ENCODE results near the gene ISCU. TPM values are rescaled to one million over a fixed set of nuclear protein-coding genes. Genes with fewer than 3 reads are reported as not detected.

ISCU gene
- total and polyA plus RNA-seq, 2 donors (not counting 3 experiments of a cell fraction or from before 2014, with no cell fraction given), result 74.8 to 78.6 TPM

Other genes starting within 250 kb of the ISCU start
- not detected in 2 replicates for gene CMKLR1, start 223.3 kb upstream of the ISCU start, total RNA-seq
- 0.60 and 0.61 TPM in 2 replicates for gene CMKLR1, start 223.3 kb upstream of the ISCU start, polyA plus RNA-seq
- 6.0 and 6.1 TPM in 2 replicates for gene FICD, start 47.3 kb upstream of the ISCU start, total RNA-seq
- 3.0 and 3.9 TPM in 2 replicates for gene FICD, start 47.3 kb upstream of the ISCU start, polyA plus RNA-seq
- gene SART3, start 1.4 kb upstream of the ISCU start, total RNA-seq, result 48.1 and 50.7 TPM in 2 replicates
- gene SART3, start 1.4 kb upstream of the ISCU start, polyA plus RNA-seq, result 6.7 and 13.9 TPM in 2 replicates
- gene TMEM119, start 35.5 kb downstream of the ISCU start, total RNA-seq, result not detected in 2 replicates
- not detected in 2 replicates for gene TMEM119, start 35.5 kb downstream of the ISCU start, polyA plus RNA-seq
- 0.62 and 1.2 TPM in 2 replicates for gene SELPLG, start 71.3 kb downstream of the ISCU start, total RNA-seq
- gene SELPLG, start 71.3 kb downstream of the ISCU start, polyA plus RNA-seq, result 1.0 and 1.8 TPM in 2 replicates
- gene CORO1C, start 168.9 kb downstream of the ISCU start, total RNA-seq, result 212 and 240 TPM in 2 replicates
- gene CORO1C, start 168.9 kb downstream of the ISCU start, polyA plus RNA-seq, result 143 and 150 TPM in 2 replicates